Spinal cord (tissue), 10 donors: ENCODE results near the gene FAM83C. TPM values are rescaled to one million over a fixed set of nuclear protein-coding genes. Genes with fewer than 3 reads are reported as not detected.
"Not testable (repeated sequence)": the region's sequence is repeated elsewhere in the genome, so short reads cannot be mapped to it uniquely, and the experiment has no call there.

Source experiments
- DNase-seq, 6 donors: peaks; one replicate each; pipeline versions ENCODE4 v3.0.0 to v3.0.0-alpha.2; 2013 to 2015; ENCODE audit warnings: low spot score in 6 of 6, low read depth in 4 of 6
- H3K27ac ChIP-seq: one replicate; pipeline ENCODE4 v1.5.1; 2013; ENCODE audit warnings: low read depth, low read length, control low read depth
- H3K27me3 ChIP-seq: one replicate; pipeline ENCODE4 v1.6.1; 2013; ENCODE audit warnings: low read length; ENCODE audit not compliant: control insufficient read depth, insufficient read depth
- H3K36me3 ChIP-seq: one replicate; pipeline ENCODE4 v1.6.1; 2013; ENCODE audit warnings: low read length; ENCODE audit not compliant: control insufficient read depth, insufficient read depth
- H3K4me1 ChIP-seq: one replicate; pipeline ENCODE4 v1.6.1; 2013; ENCODE audit warnings: low read length; ENCODE audit not compliant: control insufficient read depth, insufficient read depth
- H3K4me3 ChIP-seq: one replicate; pipeline ENCODE4 v1.5.1; 2013; ENCODE audit warnings: low read depth, low read length, control low read depth
- H3K9me3 ChIP-seq: one replicate; pipeline ENCODE4 v1.6.1; 2013; ENCODE audit warnings: low read length; ENCODE audit not compliant: control insufficient read depth, insufficient read depth
- WGBS: methylation state at CpG from one replicate; pipeline ENCODE4 v1.1.5; 2013; ENCODE audit warnings: missing lambda C conversion rate; ENCODE audit not compliant: insufficient coverage; 5-methylcytosine and 5-hydroxymethylcytosine counted together
- polyA plus RNA-seq, 2 donors: library from polyadenylated mRNA; unstranded; fragments of 120-200 nt; gene quantifications; one replicate each; pipeline ENCODE4 v1.2.1, GENCODE V29; 2013; ENCODE audit not compliant: insufficient read length in 2 of 2
- total RNA-seq, 2 donors: library from RNA; depleted of rRNA in 1 of 2; stranded (reverse); fragments of 120-200 nt in 1 of 2; fragments of >200 nt in 1 of 2; gene quantifications; one replicate each; pipeline versions ENCODE4 v1.2.3 to v1.2.4, GENCODE V29; 2013 to 2014
- donor health status: healthy.

Gene FAM83C
- total and polyA plus RNA-seq, 4 donors, result 0.05 TPM; not detected in 3

- no peaks in the 10 kb centered on the region for H3K27me3 ChIP-seq
- no peaks in the 10 kb centered on the region for H3K9me3 ChIP-seq
- H3K4me3 ChIP-seq, result no peak overlapping the region
- WGBS, result 89% methylated on average over 18 of the region's 20 CpGs
- peaks cover 18% of the 10 kb centered on the region for H3K4me1 ChIP-seq
- no peak for DNase-seq
- H3K27ac ChIP-seq, result no peak overlapping the region
- H3K36me3 ChIP-seq, result peaks cover 88% of the 10 kb centered on the region
Measured at GRCh38 chr20:35271073-35271882, 20.9 kb downstream of the FAM83C start.

DNA sequence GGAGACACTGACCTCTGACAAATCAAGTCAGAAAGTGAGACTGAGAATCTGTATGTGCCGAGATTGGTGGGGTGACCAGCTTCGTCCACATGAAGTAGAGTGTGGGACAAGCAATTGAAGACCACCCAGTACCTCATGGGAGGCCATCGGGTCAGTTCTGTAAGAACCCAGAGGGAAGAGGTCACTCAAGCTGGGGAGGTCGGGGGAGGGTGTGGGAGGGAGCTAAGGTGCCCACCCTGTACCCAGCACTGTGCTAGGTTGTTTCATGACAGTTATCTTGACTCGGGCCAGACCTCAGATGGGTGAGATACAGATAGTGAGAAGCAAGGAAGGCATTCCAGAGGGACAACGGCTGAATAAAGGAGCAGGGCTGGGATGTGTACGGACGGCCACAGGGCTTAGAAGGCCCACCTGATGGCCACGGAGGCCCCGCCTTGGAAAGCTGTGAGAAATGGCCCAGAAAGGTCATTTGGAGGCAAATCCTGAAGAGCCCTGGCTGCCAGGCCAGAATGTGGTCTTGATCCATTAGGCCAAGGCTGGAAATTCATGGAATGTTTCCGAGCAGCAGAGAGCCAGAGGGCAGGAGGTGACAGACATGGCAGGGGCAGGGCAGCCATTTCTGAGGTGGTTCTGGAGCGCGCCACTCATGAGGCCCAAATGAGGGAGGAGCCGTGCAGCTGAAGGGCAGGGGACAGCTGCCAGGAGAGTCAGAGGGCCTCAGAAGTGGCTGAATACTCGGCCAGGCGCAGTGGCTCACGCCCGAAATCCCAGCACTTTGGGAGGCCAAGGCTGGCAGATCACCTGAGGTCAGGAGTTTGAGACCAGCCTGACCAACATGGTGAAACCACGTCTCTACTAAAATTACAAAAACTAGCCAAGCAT lies 22.0 kb downstream of the FAM83C start:
- peaks cover 77% of the 10 kb centered on the region for H3K36me3 ChIP-seq

GRCh38 chr20:35269055-35269781 lies 23.0 kb downstream of the FAM83C start:
- 41% methylated on average over 13 of the region's 14 CpGs for WGBS
- no peak overlapping the region for H3K27ac ChIP-seq
- DNase-seq, result peak in 4 of 6 donors; percentile 29 to 80 (median 53)
- no peak overlapping the region for H3K4me3 ChIP-seq
- H3K27me3 ChIP-seq, result no peaks in the 10 kb centered on the region
- peaks cover 71% of the 10 kb centered on the region for H3K36me3 ChIP-seq
- H3K4me1 ChIP-seq, result peaks cover 4% of the 10 kb centered on the region
- no peaks in the 10 kb centered on the region for H3K9me3 ChIP-seq

More for the DNA sequence above, 22.0 kb downstream of the FAM83C start:
- Histone ChIP-seq H3K4me1 (peaks cover 12% of the 10 kb centered on the region), H3K27me3 (no peaks in the 10 kb centered on the region), H3K9me3 (no peaks in the 10 kb centered on the region), H3K27ac (no peak overlapping the region), H3K4me3 (no peak overlapping the region)
- no peak for DNase-seq
- 89% methylated on average over 18 of the region's 19 CpGs for WGBS

GRCh38 chr20:35267092-35267491 lies 25.1 kb downstream of the FAM83C start:
- Histone ChIP-seq H3K27me3 (no peaks in the 10 kb centered on the region), H3K4me1 (no peaks in the 10 kb centered on the region), H3K9me3 (no peaks in the 10 kb centered on the region), H3K4me3 (no peak overlapping the region), H3K36me3 (peaks cover 69% of the 10 kb centered on the region), H3K27ac (no peak overlapping the region)
- WGBS, result 65% methylated on average over 6 of the region's 16 CpGs
- DNase-seq, result no peak

DNA sequence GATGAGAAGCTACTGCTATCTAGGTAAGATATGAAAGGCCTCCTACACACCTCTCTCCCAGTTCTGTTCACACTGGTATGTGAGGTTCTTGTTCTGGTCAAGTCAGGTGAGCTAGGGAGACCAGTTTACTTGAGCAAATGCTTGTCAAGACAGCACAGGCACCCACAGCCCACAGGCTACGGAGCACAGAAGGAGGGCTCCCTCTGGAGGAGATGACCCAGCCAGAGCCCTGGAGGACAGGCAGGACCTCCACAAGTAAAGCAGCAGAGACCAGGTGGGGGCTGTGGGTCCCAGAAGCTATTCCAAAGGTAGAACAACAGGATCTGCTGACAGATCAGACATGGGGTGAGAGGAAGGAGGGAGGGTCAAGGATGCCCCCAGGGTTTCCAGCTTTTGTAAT lies 27.5 kb downstream of the FAM83C start:
- Histone ChIP-seq H3K36me3 (peaks cover 69% of the 10 kb centered on the region), H3K4me1 (no peaks in the 10 kb centered on the region), H3K9me3 (no peaks in the 10 kb centered on the region), H3K27ac (no peak overlapping the region), H3K4me3 (no peak overlapping the region), H3K27me3 (no peaks in the 10 kb centered on the region)
- WGBS, result 42% methylated on average over 1 of the region's 1 CpG
- DNase-seq, result no peak

DNA sequence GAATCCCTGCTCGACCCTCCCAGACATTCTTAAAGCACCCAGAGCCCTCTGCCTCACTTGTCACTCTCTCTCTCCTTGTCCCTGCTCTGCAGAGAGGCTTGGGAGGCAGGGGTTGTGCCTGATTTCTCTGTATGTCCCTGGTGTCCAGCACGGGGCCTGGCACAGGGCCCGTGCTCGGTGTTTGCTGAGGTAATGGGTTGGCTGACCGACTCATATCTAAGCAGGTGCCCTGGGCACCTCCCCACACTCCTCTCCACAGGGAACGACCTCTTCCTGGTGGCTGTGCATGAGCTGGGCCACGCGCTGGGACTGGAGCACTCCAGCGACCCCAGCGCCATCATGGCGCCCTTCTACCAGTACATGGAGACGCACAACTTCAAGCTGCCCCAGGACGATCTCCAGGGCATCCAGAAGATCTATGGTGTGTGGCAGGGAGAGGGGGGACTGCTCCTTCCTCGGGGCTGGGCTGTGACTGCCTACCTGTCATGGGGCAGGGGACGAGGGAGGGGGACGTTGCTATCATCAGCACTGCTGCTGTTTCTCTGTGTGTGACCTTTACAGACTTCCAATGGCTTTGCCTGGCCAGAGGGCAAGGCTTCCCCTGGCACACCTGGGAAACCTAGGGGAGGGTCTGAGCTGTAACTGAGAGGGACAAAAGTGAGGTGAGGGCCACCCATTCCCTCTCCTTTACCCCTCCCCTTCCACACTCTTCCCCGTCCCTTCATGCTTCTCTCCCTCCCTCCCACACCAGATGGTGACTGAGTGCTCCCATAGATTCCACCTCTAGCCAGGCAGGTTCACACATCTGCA lies 28.5 kb downstream of the FAM83C start:
- H3K27me3 ChIP-seq, result no peaks in the 10 kb centered on the region
- H3K4me1 ChIP-seq, result no peaks in the 10 kb centered on the region
- no peak overlapping the region for H3K27ac ChIP-seq
- WGBS, result 79% methylated on average over 13 of the region's 17 CpGs
- H3K4me3 ChIP-seq, result no peak overlapping the region
- peaks cover 62% of the 10 kb centered on the region for H3K36me3 ChIP-seq
- H3K9me3 ChIP-seq, result no peaks in the 10 kb centered on the region
- DNase-seq, result no peak

DNA sequence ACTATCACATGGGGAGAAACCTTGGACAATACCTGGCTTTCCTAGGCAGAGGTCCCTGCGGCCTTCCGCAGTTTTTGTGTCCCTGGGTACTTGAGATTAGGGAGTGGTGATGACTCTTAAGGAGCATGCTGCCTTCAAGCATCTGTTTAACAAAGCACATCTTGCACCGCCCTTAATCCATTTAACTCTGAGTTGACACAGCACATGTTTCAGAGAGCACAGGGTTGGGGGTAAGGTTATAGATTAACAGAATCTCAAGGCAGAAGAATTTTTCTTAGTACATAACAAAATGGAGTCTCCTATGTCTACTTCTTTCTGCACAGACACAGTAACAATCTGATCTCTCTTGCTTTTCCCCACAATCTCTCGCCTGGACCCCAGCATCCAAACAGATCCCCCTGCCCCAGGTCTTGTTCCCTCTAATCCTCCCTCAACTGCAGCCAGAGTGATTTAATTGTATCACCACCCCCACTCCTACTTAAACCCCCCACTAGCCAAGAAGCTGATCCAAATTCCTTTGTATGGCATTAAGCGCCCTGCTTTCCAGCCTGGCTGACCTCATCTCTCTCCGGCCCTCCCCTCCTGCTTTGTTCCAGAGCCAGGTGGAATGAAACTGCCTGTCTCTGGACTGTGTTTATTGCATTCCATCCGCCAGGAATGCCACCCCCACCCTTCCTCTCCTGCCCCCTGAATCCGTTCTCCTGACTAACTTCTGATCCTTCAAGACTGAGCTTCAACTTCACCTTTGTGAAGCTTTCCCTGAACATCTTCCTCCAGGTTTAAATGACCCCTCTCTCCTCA lies 29.3 kb downstream of the FAM83C start:
- DNase-seq, H3K4me3 ChIP-seq, H3K27ac ChIP-seq, H3K27me3 ChIP-seq, H3K9me3 ChIP-seq, H3K4me1 ChIP-seq: not testable (repeated sequence)
- peaks cover 54% of the 10 kb centered on the region for H3K36me3 ChIP-seq
- 35% methylated on average over 5 of the region's 8 CpGs for WGBS

DNA sequence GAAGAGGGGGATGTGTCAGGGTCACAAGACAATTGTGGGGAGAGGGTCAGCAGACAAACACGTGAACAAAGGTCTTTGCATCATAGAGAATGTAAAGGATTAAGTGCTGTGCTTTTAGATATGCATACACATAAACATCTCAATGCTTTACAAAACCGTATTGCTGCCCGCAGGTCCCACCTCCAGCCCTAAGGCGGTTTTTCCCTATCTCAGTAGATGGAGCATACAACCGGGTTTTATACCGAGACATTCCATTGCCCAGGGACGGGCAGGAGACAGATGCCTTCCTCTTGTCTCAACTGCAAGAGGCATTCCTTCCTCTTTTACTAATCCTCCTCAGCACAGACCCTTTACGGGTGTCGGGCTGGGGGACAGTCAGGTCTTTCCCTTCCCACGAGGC lies 29.9 kb downstream of the FAM83C start:
- H3K9me3 ChIP-seq, H3K27me3 ChIP-seq, DNase-seq, H3K4me3 ChIP-seq, H3K27ac ChIP-seq, H3K4me1 ChIP-seq: not testable (repeated sequence)
- WGBS, result no CpG with 5 or more reads among the region's 10 CpGs
- H3K36me3 ChIP-seq, result peaks cover 47% of the 10 kb centered on the region
